MM.1S (cell line): Measurements from ENCODE around the gene MAP3K2.

Source experiments
- DNase-seq: peaks from one replicate; pipeline ENCODE4 v3.0.0-alpha.2; 2015
- H2AFZ ChIP-seq: fragments of 300-600 bp; sonication (generic); 2 replicates; pipeline ENCODE4 v1.6.0; 2016; ENCODE audit warnings: antibody characterized with exemption, low read length
- H3F3A ChIP-seq: fragments of 300-600 bp; sonication (generic); 2 replicates; pipeline ENCODE4 v1.6.1; 2016; ENCODE audit warnings: mild to moderate bottlenecking, antibody characterized with exemption, low read length, moderate library complexity, mixed read lengths; ENCODE audit not compliant: insufficient read depth
- H3K27ac ChIP-seq: fragments of 300-600 bp; sonication (generic); 2 replicates; pipeline ENCODE4 v1.5.1; 2016; ENCODE audit warnings: mild to moderate bottlenecking, low read length
- H3K27me3 ChIP-seq: fragments of 300-600 bp; sonication (generic); replicated peaks from 2 replicates; pipeline ENCODE4 v1.6.0; 2016; ENCODE audit warnings: low read length; ENCODE audit not compliant: insufficient read depth
- H3K36me3 ChIP-seq: fragments of 300-600 bp; sonication (generic); replicated peaks from 2 replicates; pipeline ENCODE4 v1.6.1; 2016; ENCODE audit warnings: mild to moderate bottlenecking, low read length, mixed read lengths; ENCODE audit not compliant: insufficient read depth
- H3K4me1 ChIP-seq: fragments of 300-600 bp; sonication (generic); 2 replicates; pipeline ENCODE4 v1.6.1; 2016; ENCODE audit warnings: low read length, mixed read lengths
- H3K4me2 ChIP-seq: fragments of 300-600 bp; sonication (generic); 2 replicates; pipeline ENCODE4 v1.6.0; 2016; ENCODE audit warnings: low read depth, low read length
- H3K4me3 ChIP-seq: fragments of 300-600 bp; sonication (generic); 2 replicates; pipeline ENCODE4 v1.5.1; 2016; ENCODE audit warnings: low read length, mixed read lengths
- H3K79me2 ChIP-seq: fragments of 300-600 bp; sonication (generic); 2 replicates; pipeline ENCODE4 v1.6.1; 2016; ENCODE audit warnings: mixed run types, low read length, mixed read lengths
- H3K9ac ChIP-seq: fragments of 300-600 bp; sonication (generic); 2 replicates; pipeline ENCODE4 v1.6.1; 2016; ENCODE audit warnings: low read length, mixed read lengths
- H3K9me2 ChIP-seq: fragments of 300-600 bp; sonication (generic); replicated peaks from 2 replicates; pipeline ENCODE4 v1.6.1; 2016; ENCODE audit warnings: mild to moderate bottlenecking, low read length, mixed read lengths; ENCODE audit not compliant: insufficient read depth
- H3K9me3 ChIP-seq: fragments of 300-600 bp; sonication (generic); replicated peaks from 2 replicates; pipeline ENCODE4 v1.6.1; 2016; ENCODE audit warnings: mild to moderate bottlenecking, low read length, mixed read lengths; ENCODE audit not compliant: insufficient read depth
- H4K20me1 ChIP-seq: fragments of 300-600 bp; sonication (generic); 2 replicates; pipeline ENCODE4 v1.6.1; 2016; ENCODE audit warnings: mild to moderate bottlenecking, low read length, moderate library complexity, mixed read lengths; ENCODE audit not compliant: insufficient read depth
- EZH2 ChIP-seq: fragments of 300-600 bp; sonication (generic); optimal IDR thresholded peaks from 2 replicates; pipeline ENCODE3; 2017; ENCODE audit warnings: low read depth, mild to moderate bottlenecking, antibody characterized with exemption, low read length, mixed read lengths
- EZH2phosphoT487 ChIP-seq: fragments of 300-600 bp; sonication (generic); IDR thresholded peaks from 2 replicates; pipeline ENCODE4 v1.6.1; 2018; ENCODE audit warnings: antibody characterized with exemption, low read length
- TF ChIP-seq, protein P1 (sequence below): fragments of 300-600 bp; sonication (generic); IDR thresholded peaks from 2 replicates; pipeline ENCODE4 v1.5.1; 2016; ENCODE audit warnings: antibody characterized with exemption, low read length, mixed read lengths

Gene MAP3K2

DNA sequence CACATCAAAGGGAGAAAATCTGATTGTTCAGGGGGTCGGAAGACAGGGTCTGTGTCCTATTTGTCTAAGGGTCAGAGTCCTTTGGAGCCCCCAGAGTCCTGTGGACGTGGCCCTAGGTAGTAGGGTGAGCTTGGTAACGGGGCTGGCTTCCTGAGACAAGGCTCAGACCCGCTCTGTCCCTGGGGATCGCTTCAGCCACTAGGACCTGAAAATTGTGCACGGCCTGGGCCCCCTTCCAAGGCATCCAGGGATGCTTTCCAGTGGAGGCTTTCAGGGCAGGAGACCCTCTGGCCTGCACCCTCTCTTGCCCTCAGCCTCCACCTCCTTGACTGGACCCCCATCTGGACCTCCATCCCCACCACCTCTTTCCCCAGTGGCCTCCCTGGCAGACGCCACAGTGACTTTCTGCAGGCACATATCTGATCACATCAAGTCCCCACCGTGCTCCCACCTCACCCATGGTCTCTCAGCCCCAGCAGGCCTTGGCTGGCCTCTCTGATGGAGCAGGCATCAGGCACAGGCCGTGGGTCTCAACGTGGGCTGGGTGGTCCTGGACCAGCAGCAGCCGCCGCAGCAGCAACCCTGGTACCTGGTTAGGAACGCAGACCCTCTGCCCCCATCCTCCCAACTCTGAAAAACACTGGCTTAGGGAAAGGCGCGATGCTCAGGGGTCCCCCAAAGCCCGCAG lies 34.2 kb upstream of the MAP3K2 start:
- TF ChIP-seq, protein P1, sequence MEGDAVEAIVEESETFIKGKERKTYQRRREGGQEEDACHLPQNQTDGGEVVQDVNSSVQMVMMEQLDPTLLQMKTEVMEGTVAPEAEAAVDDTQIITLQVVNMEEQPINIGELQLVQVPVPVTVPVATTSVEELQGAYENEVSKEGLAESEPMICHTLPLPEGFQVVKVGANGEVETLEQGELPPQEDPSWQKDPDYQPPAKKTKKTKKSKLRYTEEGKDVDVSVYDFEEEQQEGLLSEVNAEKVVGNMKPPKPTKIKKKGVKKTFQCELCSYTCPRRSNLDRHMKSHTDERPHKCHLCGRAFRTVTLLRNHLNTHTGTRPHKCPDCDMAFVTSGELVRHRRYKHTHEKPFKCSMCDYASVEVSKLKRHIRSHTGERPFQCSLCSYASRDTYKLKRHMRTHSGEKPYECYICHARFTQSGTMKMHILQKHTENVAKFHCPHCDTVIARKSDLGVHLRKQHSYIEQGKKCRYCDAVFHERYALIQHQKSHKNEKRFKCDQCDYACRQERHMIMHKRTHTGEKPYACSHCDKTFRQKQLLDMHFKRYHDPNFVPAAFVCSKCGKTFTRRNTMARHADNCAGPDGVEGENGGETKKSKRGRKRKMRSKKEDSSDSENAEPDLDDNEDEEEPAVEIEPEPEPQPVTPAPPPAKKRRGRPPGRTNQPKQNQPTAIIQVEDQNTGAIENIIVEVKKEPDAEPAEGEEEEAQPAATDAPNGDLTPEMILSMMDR = no peak
- no peak for TF ChIP-seq EZH2
- TF ChIP-seq EZH2phosphoT487 = no peak
- H3K36me3 ChIP-seq = no peaks in the 10 kb centered on the region
- no peaks in the 10 kb centered on the region for H4K20me1 ChIP-seq
- no peaks in the 10 kb centered on the region for H3K9me3 ChIP-seq
- H3K9ac ChIP-seq = no peak overlapping the region
- H3K4me1 ChIP-seq = no peaks in the 10 kb centered on the region
- peaks cover 5% of the 10 kb centered on the region; the same call in 1 of the 2 replicates for H3K27me3 ChIP-seq
- H3F3A ChIP-seq = no peaks in the 10 kb centered on the region
- H3K4me2 ChIP-seq = no peak overlapping the region
- no peaks in the 10 kb centered on the region for H3K79me2 ChIP-seq
- no peak overlapping the region for H3K27ac ChIP-seq
- no peaks in the 10 kb centered on the region for H3K9me2 ChIP-seq
- no peak overlapping the region for H3K4me3 ChIP-seq
- no peak for DNase-seq
- H2AFZ ChIP-seq = no peak overlapping the region

DNA sequence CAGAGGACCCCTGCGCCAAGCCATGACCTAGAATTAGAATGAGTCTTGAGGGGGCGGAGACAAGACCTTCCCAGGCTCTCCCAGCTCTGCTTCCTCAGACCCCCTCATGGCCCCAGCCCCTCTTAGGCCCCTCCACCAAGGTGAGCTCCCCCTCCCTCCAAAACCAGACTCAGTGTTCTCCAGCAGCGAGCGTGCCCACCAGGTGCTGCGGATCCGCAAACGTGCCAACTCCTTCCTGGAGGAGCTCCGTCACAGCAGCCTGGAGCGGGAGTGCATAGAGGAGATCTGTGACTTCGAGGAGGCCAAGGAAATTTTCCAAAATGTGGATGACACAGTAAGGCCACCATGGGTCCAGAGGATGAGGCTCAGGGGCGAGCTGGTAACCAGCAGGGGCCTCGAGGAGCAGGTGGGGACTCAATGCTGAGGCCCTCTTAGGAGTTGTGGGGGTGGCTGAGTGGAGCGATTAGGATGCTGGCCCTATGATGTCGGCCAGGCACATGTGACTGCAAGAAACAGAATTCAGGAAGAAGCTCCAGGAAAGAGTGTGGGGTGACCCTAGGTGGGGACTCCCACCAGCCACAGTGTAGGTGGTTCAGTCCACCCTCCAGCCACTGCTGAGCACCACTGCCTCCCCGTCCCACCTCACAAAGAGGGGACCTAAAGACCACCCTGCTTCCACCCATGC lies 33.5 kb upstream of the MAP3K2 start:
- DNase-seq = no peak
- no peaks in the 10 kb centered on the region for H3F3A ChIP-seq
- H3K4me1 ChIP-seq = no peaks in the 10 kb centered on the region
- H4K20me1 ChIP-seq = no peaks in the 10 kb centered on the region
- no peak overlapping the region for H2AFZ ChIP-seq
- TF ChIP-seq EZH2 (no peak), EZH2phosphoT487 (no peak)
- H3K4me2 ChIP-seq = no peak overlapping the region
- no peaks in the 10 kb centered on the region for H3K79me2 ChIP-seq
- H3K9me2 ChIP-seq = no peaks in the 10 kb centered on the region
- H3K9ac ChIP-seq = no peak overlapping the region
- no peaks in the 10 kb centered on the region for H3K9me3 ChIP-seq
- no peak overlapping the region for H3K4me3 ChIP-seq
- peaks cover 5% of the 10 kb centered on the region; the same call in 1 of the 2 replicates for H3K27me3 ChIP-seq
- H3K27ac ChIP-seq = no peak overlapping the region
- H3K36me3 ChIP-seq = no peaks in the 10 kb centered on the region

DNA sequence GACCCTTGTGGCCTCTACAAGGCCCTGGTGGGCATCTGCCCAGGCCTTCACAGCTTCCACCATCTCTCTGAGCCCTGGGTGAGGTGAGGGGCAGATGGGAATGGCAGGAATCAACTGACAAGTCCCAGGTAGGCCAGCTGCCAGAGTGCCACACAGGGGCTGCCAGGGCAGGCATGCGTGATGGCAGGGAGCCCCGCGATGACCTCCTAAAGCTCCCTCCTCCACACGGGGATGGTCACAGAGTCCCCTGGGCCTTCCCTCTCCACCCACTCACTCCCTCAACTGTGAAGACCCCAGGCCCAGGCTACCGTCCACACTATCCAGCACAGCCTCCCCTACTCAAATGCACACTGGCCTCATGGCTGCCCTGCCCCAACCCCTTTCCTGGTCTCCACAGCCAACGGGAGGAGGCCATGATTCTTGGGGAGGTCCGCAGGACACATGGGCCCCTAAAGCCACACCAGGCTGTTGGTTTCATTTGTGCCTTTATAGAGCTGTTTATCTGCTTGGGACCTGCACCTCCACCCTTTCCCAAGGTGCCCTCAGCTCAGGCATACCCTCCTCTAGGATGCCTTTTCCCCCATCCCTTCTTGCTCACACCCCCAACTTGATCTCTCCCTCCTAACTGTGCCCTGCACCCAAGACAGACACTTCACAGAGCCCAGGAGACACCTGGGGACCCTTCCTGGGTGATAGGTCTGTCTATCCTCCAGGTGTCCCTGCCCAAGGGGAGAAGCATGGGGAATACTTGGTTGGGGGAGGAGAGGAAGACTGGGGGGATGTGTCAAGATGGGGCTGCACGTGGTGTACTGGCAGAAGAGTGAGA lies 32.5 kb upstream of the MAP3K2 start:
- H3K36me3 ChIP-seq = no peaks in the 10 kb centered on the region
- H3K4me2 ChIP-seq = no peak overlapping the region
- no peaks in the 10 kb centered on the region for H3K4me1 ChIP-seq
- peaks cover 5% of the 10 kb centered on the region; the same call in 1 of the 2 replicates for H3K27me3 ChIP-seq
- no peaks in the 10 kb centered on the region for H4K20me1 ChIP-seq
- no peaks in the 10 kb centered on the region for H3K79me2 ChIP-seq
- no peak overlapping the region for H3K9ac ChIP-seq
- H3K27ac ChIP-seq = no peak overlapping the region
- TF ChIP-seq EZH2 (no peak), EZH2phosphoT487 (no peak)
- TF ChIP-seq, protein P1 = no peak
- no peaks in the 10 kb centered on the region for H3K9me3 ChIP-seq
- H2AFZ ChIP-seq = no peak overlapping the region
- no peaks in the 10 kb centered on the region for H3F3A ChIP-seq
- no peak overlapping the region for H3K4me3 ChIP-seq
- H3K9me2 ChIP-seq = no peaks in the 10 kb centered on the region
- no peak for DNase-seq
